IPS DF 6.9 (cell line): ENCODE data around the gene SPECC1.
A peak's percentile ranks its signal among the peaks of the same experiment; 100 is the strongest.
"Not testable (repeated sequence)": the region's sequence is repeated elsewhere in the genome, so short reads cannot be mapped to it uniquely, and the experiment has no call there.

Experiments
- DNase-seq: peaks from one replicate; pipeline ENCODE4 v3.0.0-alpha.2; 2013; ENCODE audit warnings: low read depth, low spot score
- H3K27ac ChIP-seq: one replicate; pipeline ENCODE4 v1.5.1; 2013; ENCODE audit warnings: low read length, control low read depth
- H3K27me3 ChIP-seq: 2 replicates; pipeline ENCODE4 v1.6.1; 2013; ENCODE audit warnings: mild to moderate bottlenecking, low read length; ENCODE audit not compliant: control insufficient read depth, insufficient read depth
- H3K36me3 ChIP-seq: 2 replicates; pipeline ENCODE4 v1.6.1; 2013; ENCODE audit warnings: low read length; ENCODE audit not compliant: control insufficient read depth, insufficient read depth
- H3K4me1 ChIP-seq: 2 replicates; pipeline ENCODE4 v1.6.1; 2013; ENCODE audit warnings: low read length; ENCODE audit not compliant: control insufficient read depth, insufficient read depth
- H3K4me3 ChIP-seq: 2 replicates; pipeline ENCODE4 v1.5.1; 2013; ENCODE audit warnings: mild to moderate bottlenecking, low read length
- H3K9me3 ChIP-seq: 2 replicates; pipeline ENCODE4 v1.6.1; 2013; ENCODE audit warnings: low read length, inconsistent platforms; ENCODE audit not compliant: control insufficient read depth, insufficient read depth
- WGBS: extraction: QIAGEN DNeasy Blood & Tissue Kit; methylation state at CpG from one replicate; pipeline ENCODE4 v1.1.7; 2013; ENCODE audit warnings: mixed read lengths, missing lambda C conversion rate; ENCODE audit not compliant: insufficient read length, insufficient coverage; 5-methylcytosine and 5-hydroxymethylcytosine counted together

The SPECC1 gene

DNA sequence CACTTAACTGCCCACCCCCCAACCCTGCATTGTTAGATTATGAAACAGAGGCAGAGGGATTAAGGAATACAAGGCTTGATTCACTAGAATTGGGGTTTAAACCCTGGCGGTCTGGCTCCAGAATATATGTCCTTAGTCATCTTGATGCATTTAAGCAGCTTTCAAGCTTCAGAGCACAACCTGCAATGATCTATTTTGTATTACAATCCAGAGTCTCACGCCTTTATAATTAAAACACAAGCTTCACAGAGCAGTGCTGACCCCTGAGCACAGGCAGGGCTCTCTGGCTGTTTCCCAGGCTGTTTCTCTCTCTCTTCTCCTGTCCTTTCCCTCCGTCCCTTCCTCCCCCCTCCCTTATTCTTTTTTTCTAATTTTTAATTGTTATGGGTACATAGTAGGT, 209.1 kb downstream of the SPECC1 start:
- no peak overlapping the region for H3K27ac ChIP-seq
- H3K36me3 ChIP-seq, result no peaks in the 10 kb centered on the region
- no CpG with 5 or more reads among the region's 3 CpGs for WGBS
- H3K4me1 ChIP-seq, result peaks cover 4% of the 10 kb centered on the region
- DNase-seq, result no peak
- no peak overlapping the region for H3K4me3 ChIP-seq
- no peaks in the 10 kb centered on the region for H3K27me3 ChIP-seq
- H3K9me3 ChIP-seq, result no peaks in the 10 kb centered on the region

DNA sequence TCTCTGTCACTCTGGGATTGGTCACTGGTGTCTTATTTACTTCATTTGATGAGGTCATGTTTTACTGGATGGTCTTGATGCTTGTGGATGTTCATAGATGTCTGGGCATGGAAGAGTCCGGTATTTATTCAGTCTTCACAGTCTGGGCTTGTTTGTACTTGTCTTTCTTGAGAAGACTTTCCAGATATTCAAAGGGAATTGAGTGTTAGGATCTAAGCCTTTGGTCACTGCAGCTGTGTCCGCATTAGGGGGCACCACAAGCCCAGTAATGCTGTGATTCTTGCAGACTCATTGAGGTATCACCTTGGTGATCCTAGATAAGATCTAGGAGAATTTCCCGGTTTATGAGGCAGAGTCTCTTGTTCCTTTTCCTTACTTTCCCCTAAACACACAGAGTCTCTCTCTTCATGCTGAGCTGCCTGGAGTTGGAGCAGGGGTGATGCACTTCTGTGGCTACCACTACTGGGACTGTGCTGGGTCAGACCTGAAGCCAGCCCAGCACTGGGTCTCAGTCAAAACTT, 214.7 kb downstream of the SPECC1 start:
- peaks cover 2% of the 10 kb centered on the region; the same call in 1 of the 2 replicates for H3K36me3 ChIP-seq
- no CpG with 5 or more reads among the region's 3 CpGs for WGBS
- H3K27ac ChIP-seq, result no peak overlapping the region
- no peak overlapping the region for H3K4me3 ChIP-seq
- DNase-seq, result no peak
- no peaks in the 10 kb centered on the region for H3K9me3 ChIP-seq
- H3K27me3 ChIP-seq, result no peaks in the 10 kb centered on the region
- H3K4me1 ChIP-seq, result peaks cover 6% of the 10 kb centered on the region; the same call in 1 of the 2 replicates

DNA sequence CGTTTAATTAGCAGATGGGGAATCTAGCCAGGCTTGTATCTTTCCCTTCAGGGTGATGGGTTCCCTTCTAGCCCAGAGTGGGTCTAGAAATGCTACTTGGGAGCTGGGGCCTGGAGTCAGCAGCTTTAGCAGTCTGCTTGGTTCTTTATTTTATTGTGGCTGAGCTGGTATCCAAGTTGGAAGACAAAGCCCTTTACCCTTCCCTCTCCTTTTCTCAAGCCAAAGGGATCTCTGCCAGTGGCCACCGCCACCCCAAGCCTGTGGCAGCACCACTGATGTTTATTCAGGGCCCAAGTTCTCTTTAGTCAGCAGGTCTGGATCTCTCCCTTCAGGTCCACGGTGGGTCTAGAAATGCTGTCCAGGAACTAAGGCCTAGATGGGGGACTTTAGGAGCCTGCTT, 215.2 kb downstream of the SPECC1 start:
- Histone ChIP-seq H3K36me3 (peaks cover 2% of the 10 kb centered on the region; the same call in 1 of the 2 replicates), H3K4me3 (no peak overlapping the region), H3K9me3 (no peaks in the 10 kb centered on the region), H3K4me1 (peaks cover 6% of the 10 kb centered on the region; the same call in 1 of the 2 replicates), H3K27me3 (no peaks in the 10 kb centered on the region), H3K27ac (no peak overlapping the region)
- no peak for DNase-seq
- WGBS, result no CpG with 5 or more reads among the region's 3 CpGs

DNA sequence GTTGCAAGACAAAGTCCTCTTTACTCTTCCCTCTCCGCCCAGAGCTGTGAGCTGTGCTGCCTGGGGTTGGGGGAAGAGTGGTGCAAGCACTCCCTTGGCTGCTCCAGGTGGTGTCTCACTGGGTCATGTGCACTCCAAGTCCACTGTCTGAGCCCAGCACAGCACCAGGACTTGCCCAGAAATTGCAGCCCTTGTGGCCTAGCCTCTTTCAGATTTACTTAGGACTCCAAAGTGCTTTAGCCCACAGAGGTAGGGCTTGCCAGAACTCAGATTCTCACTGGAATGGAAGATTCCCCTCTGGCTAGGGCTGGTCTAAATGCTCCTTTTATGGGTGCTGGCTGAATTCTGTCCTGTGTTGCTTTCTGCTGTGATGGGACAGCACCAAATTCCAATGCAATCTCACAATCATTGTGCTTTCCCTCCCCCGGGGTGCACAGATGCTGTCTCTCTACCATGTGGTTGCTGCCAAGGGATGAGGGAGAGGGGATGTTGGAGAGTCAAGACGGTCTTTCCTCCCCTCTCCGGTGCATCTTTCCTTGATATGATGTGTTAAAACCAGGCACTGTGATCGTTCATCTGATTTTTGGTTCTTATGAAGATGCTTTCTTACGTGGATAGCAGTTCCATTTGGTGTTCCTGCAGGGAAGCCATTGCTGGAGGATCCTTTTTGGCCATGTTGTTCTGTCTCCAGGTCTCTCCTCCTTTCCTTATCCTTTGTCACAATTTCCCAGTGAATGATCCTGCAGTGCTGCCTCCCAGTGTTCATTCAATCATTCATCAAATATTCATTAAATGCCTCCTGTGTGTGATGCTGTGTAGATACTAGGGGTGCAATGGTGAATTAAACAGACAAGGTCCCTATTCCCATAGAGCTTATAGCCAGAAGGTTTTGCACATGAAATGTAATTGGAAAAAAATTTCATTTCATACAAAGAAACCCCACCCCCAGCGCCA, 216.3 kb downstream of the SPECC1 start:
- Histone ChIP-seq H3K36me3 (peaks cover 2% of the 10 kb centered on the region; the same call in 1 of the 2 replicates), H3K9me3 (no peaks in the 10 kb centered on the region), H3K4me1 (peaks cover 6% of the 10 kb centered on the region; the same call in 1 of the 2 replicates), H3K4me3 (no peak overlapping the region), H3K27ac (no peak overlapping the region), H3K27me3 (no peaks in the 10 kb centered on the region)
- no CpG with 5 or more reads among the region's 7 CpGs for WGBS
- DNase-seq, result no peak

DNA sequence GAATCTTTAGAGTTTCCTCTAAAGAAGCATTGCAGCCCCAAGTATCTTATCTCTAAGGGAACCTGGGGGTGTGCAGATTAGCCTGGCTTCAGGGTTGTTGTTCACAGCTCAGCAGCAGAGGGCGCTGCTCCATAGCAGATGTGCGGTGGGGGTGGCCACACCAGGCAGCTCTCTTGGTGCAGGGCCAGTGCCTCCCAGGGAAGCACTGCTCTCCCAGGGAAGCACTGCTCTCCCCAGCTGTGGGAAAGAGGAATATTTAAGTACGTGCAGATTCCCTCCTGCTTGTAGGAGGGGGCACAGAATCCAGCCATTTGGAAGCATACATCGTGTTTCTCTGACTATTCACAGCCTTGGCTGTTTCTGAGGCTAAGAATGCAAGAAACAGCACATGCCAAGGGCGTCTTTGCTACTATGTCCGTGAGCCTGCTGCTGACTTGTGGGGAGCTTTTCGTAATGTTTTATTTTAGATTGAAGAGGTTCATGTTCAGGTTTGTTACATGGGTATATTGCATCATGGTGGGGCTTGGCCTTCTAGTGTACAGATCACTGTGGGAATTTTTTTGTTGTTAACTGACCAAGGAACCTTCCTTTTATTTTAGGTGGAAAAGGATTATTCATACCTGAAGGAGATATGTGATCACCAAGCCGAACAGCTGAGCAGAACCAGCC, 217.8 kb downstream of the SPECC1 start:
- DNase-seq, result peak; percentile 71
- Histone ChIP-seq H3K27me3 (no peaks in the 10 kb centered on the region), H3K9me3 (no peaks in the 10 kb centered on the region), H3K4me3 (no peak overlapping the region), H3K27ac (no peak overlapping the region), H3K36me3 (peaks cover 3% of the 10 kb centered on the region), H3K4me1 (peaks cover 6% of the 10 kb centered on the region; the same call in 1 of the 2 replicates)
- no CpG with 5 or more reads among the region's 8 CpGs for WGBS

DNA sequence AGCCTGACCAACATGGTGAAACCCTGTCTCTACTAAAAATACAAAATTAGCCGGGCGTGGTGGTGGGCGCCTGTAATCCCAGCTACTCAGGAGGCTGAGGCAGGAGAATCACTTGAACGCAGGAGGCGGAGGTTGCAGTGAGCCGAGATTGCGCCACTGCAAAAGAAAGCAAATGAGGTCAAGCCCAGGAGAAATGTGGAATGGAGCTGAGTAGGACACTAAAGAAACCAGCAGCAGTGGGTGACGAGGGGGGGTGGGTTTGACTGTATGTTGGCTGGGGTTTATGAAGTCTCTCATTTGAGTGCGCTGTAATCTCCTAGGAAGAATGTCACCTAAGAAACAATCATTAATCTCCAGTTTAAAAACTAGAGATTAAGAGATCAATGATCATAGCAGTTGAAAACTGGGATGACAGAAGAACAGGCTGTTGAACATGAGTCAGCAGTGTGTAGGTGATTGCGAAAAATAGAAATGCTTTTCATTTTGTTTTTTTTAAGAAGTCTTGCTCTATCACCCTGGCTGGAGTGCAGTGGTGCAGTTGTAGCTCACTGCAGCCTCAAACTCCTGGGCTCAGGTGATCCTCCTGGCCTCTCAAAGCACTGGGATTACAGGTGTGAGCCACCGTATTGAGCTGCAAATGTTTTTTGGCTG, 218.7 kb downstream of the SPECC1 start:
- not testable (repeated sequence) for H3K36me3 ChIP-seq

DNA sequence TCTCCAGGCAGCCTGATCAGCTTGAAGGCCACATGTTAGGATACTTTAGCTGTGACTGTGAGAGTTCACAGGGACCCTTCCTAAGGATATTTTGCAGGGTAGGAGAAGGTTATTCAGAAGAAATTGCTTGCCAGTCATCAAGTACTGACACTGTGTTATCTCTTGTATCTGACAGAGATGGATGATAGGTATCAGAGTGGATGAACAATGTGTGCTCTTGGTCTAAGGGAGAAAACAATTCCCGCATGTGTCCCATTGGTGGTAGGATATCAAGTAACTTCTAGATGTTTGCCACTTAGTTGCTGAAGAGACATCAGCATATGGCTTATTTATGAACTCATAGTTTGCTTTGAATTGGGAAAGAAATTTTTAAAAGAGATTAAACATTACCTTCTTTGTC, 219.3 kb downstream of the SPECC1 start:
- Histone ChIP-seq H3K27me3 (no peaks in the 10 kb centered on the region), H3K27ac (no peak overlapping the region), H3K4me1 (peaks cover 6% of the 10 kb centered on the region; the same call in 1 of the 2 replicates), H3K4me3 (no peak overlapping the region), H3K36me3 (peaks cover 6% of the 10 kb centered on the region), H3K9me3 (no peaks in the 10 kb centered on the region)
- no peak for DNase-seq
- no CpG with 5 or more reads among the region's 1 CpG for WGBS

More for the DNA sequence above, 218.7 kb downstream of the SPECC1 start:
- H3K9me3 ChIP-seq, H3K27ac ChIP-seq, H3K4me3 ChIP-seq, H3K27me3 ChIP-seq, DNase-seq, H3K4me1 ChIP-seq: not testable (repeated sequence)
- WGBS, result no CpG with 5 or more reads among the region's 11 CpGs

DNA sequence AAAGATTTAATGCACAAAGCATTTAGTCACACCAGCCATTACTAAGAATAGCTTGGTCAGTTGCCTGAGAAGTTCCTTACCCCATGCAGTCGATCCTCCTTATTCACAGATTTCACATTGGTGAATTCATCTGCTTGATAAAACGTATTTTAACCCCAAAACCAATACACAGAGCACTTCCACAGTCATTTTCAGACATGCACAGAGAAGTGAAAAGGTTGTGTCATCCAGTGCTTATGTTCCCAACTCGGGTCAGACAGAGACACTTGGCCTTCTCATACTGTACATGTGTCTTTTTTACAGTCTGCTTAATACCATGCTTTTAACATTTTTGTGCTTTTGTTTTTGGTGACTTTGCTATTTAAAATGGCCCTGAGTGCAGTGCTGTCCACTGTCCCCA, 219.7 kb downstream of the SPECC1 start:
- no peak overlapping the region for H3K4me3 ChIP-seq

DNA sequence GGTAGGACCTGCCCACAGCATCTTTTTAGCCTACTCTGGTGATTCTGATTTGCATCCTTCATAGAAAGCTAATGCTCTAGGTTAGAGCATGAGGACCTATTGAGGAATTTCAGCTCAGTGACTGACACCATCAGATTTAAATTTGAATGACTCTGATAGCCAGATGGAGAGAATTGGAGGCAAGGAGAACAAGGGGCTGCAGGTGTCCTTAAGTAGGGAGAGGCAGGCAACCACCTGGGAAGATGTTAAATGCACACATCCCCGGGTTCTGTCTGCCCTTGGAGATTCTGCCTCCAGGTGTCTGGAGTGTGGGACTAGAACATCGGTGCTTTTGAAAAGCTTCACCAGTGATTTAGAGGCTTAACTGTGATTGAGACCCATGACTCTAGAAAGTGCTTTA, 221.8 kb downstream of the SPECC1 start:
- H3K4me3 ChIP-seq, result no peak overlapping the region
- WGBS, result no CpG with 5 or more reads among the region's 2 CpGs
- H3K27ac ChIP-seq, result no peak overlapping the region
- no peaks in the 10 kb centered on the region for H3K4me1 ChIP-seq
- no peak for DNase-seq
- peaks cover 10% of the 10 kb centered on the region for H3K36me3 ChIP-seq
- no peaks in the 10 kb centered on the region for H3K9me3 ChIP-seq
- no peaks in the 10 kb centered on the region for H3K27me3 ChIP-seq

More for the DNA sequence above, 219.7 kb downstream of the SPECC1 start:
- no peaks in the 10 kb centered on the region for H3K27me3 ChIP-seq
- no CpG with 5 or more reads among the region's 3 CpGs for WGBS
- no peak overlapping the region for H3K27ac ChIP-seq
- H3K36me3 ChIP-seq, result peaks cover 8% of the 10 kb centered on the region
- no peaks in the 10 kb centered on the region for H3K9me3 ChIP-seq
- no peak for DNase-seq
- peaks cover 6% of the 10 kb centered on the region; the same call in 1 of the 2 replicates for H3K4me1 ChIP-seq

DNA sequence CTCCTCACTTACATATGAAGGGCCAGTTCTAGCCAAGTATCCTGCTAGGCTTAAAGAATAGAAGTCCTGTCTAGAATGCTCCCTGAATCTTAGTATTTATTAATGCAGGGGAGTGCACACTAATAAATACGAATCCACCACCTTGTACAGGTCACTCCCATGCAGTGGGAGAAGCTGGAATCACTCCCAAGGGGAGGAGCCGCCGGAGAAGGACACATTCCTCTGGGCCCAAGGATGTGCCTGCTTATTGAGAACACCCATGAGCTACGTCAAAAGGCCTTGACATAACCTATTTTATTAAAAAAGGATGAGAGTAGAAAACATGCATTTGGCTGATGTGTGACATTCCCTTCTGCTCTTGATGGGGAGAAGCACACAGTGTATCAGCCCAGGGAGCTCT, 223.5 kb downstream of the SPECC1 start:
- no peak for DNase-seq
- WGBS, result no CpG with 5 or more reads among the region's 4 CpGs
- no peaks in the 10 kb centered on the region for H3K4me1 ChIP-seq
- no peak overlapping the region for H3K4me3 ChIP-seq
- H3K27ac ChIP-seq, result no peak overlapping the region
- peaks cover 10% of the 10 kb centered on the region for H3K36me3 ChIP-seq
- no peaks in the 10 kb centered on the region for H3K27me3 ChIP-seq
- H3K9me3 ChIP-seq, result no peaks in the 10 kb centered on the region
